ENCODE measurements around the gene EXOG.

GRCh38 chr3:38562467-38562925, 66.4 kb downstream of the EXOG start:
- TF ChIP-seq CEBPB (IDR thresholded peaks at IDR 0.05; ENCODE audit: low read depth) (no peak), CTCF (IDR thresholded peaks at IDR 0.05 in 2 of 3, conservative IDR thresholded peaks at IDR 0.05 in 1 of 3; ENCODE audit: borderline replicate concordance in 1 of 3, insufficient read depth in 1 of 3, low read depth in 2 of 3, low read length in 2 of 3) (no peak), RAD21 (IDR thresholded peaks at IDR 0.05; ENCODE audit: low read depth) (no peak), TCF7L2 (IDR thresholded peaks at IDR 0.05; ENCODE audit: borderline replicate concordance, extremely low read depth, insufficient read depth, insufficient read length) (no peak), ATF3 (IDR thresholded peaks at IDR 0.05) (no peak), REST (IDR thresholded peaks at IDR 0.05; ENCODE audit: low read depth) (no peak), ZNF274 (IDR thresholded peaks at IDR 0.05; ENCODE audit: low read depth, low read length) (no peak), POLR2AphosphoS5 (IDR thresholded peaks at IDR 0.05; ENCODE audit: low read depth, low read length) (no peak), EZH2 (IDR thresholded peaks at IDR 0.05) (no peak), MAX (IDR thresholded peaks at IDR 0.05) (no peak), ZBTB33 (IDR thresholded peaks at IDR 0.05; ENCODE audit: extremely low read depth, insufficient replicate concordance, low read length) (no peak), POLR2A (IDR thresholded peaks at IDR 0.05; ENCODE audit: borderline replicate concordance, extremely low read depth, insufficient read depth, insufficient read length) (no peak), JUND (IDR thresholded peaks at IDR 0.05) (no peak), EGR1 (IDR thresholded peaks at IDR 0.05; ENCODE audit: low read depth) (no peak)
